ENCODE results near the gene YEATS2. TPM values are rescaled to one million over a fixed set of nuclear protein-coding genes. Genes with fewer than 3 reads are reported as not detected.

The YEATS2 gene
- total and polyA plus RNA-seq, 2 of the 4 experiments (the other 2 are of a cell fraction): 30.1 to 43.0 TPM

GRCh38 chr3:183775781-183776180, 78.2 kb downstream of the YEATS2 start:
- Histone ChIP-seq H3K4me1 (ENCODE audit: control insufficient read depth, insufficient read depth, low read length) (peaks cover 12% of the 10 kb centered on the region; the same call in 1 of the 2 replicates), H3K4ac (ENCODE audit: low read depth, low read length) (peak overlapping the region; percentile 86), H2AFZ (replicated peaks; ENCODE audit: low read length, poor library complexity) (no peak overlapping the region), H3K27me3 (ENCODE audit: control insufficient read depth, insufficient read depth, low read length) (no peaks in the 10 kb centered on the region), H2BK15ac (ENCODE audit: low read depth, low read length) (0 out of 3 replicates have a peak overlapping the region, but pooled peaks have one; percentile 17), H2AK5ac (ENCODE audit: low read depth, low read length) (peak overlapping the region; percentile 58; the same call in 1 of the 2 replicates), H3K23ac (ENCODE audit: low read depth, low read length) (peak overlapping the region; percentile 61), H3K9ac (ENCODE audit: low read depth, low read length) (no peak overlapping the region), H4K5ac (ENCODE audit: low read depth, low read length) (no peak overlapping the region), H3K36me3 (ENCODE audit: control insufficient read depth, insufficient read depth, low read length) (peaks cover 53% of the 10 kb centered on the region), H3K27ac (ENCODE audit: insufficient read depth, low read length) (peak overlapping the region; percentile 32; the same call in 1 of the 2 replicates), H3K4me3 (ENCODE audit: insufficient read depth, low read depth, low read length) (no peak overlapping the region), H3K79me1 (ENCODE audit: low read depth in 1 of 2, low read length in 2 of 2) (peaks cover 7 to 19% of the 10 kb centered on the region in 2 experiments), H3K14ac (replicated peaks; ENCODE audit: low read depth, low read length) (no peak overlapping the region), H2AK9ac (replicated peaks; ENCODE audit: low read depth, low read length, poor library complexity) (no peak overlapping the region), H3K9me3 (ENCODE audit: control insufficient read depth, insufficient read depth, low read length) (no peaks in the 10 kb centered on the region), H4K20me1 (ENCODE audit: insufficient read depth, low read length) (no peaks in the 10 kb centered on the region; the same call in 1 of the 2 replicates), H2BK20ac (ENCODE audit: low read depth, low read length) (no peak overlapping the region; the same call in 1 of the 2 replicates), H4K91ac (ENCODE audit: insufficient read depth, low read depth, low read length) (no peak overlapping the region; the same call in 1 of the 2 replicates), H3K4me2 (ENCODE audit: low read depth, low read length) (no peak overlapping the region), H3K56ac (ENCODE audit: extremely low read depth, insufficient read depth, low read length) (no peak overlapping the region), H2BK120ac (ENCODE audit: low read depth, low read length) (peak overlapping the region; percentile 77), H3K9me1 (ENCODE audit: insufficient read depth, low read length) (peaks cover 5% of the 10 kb centered on the region; the same call in 1 of the 2 replicates), H4K8ac (ENCODE audit: low read depth in 2 of 2, low read length in 2 of 2) (peak overlapping the region in 1 of 2 experiments; percentile 69; a peak in 2 of 4 replicates), H2BK5ac (ENCODE audit: low read depth, low read length, poor library complexity, severe bottlenecking) (peak overlapping the region; percentile 58), H3K18ac (ENCODE audit: low read depth, low read length) (no peak overlapping the region)
- DNase-seq: no peak
- ATAC-seq (ENCODE audit: low read depth): no peak
- ChIA-PET CTCF (no interaction called here), POLR2A (ENCODE audit: unreplicated experiment) (no interaction called here)
- BruUV-seq (replicated peaks): no TSS peak
- WGBS, 2 experiments (ENCODE audit: extremely low coverage in 2 of 2, insufficient read length in 1 of 2): no CpG with 5 or more reads among the region's 5 CpGs
- dilution Hi-C loops (cut with HindIII; ENCODE audit: low sequenced_read_pairs, unreplicated experiment): no loop called here
- in situ Hi-C loops (cut with MboI; ENCODE audit: low sequenced_read_pairs): no loop called here
- intact Hi-C loops (cut with micrococcal nuclease): loop anchor here (10.0 kb wide), 1 partner anchor 51 kb away; no protein-coding TSS in a partner anchor
- TF ChIP-seq RFX5 (IDR thresholded peaks at IDR 0.05; ENCODE audit: low read depth, low read length) (no peak), RCOR1 (IDR thresholded peaks at IDR 0.05; ENCODE audit: insufficient replicate concordance, low read length) (no peak), NFE2L2 (IDR thresholded peaks at IDR 0.05; ENCODE audit: low read depth, low read length) (no peak), MXI1 (IDR thresholded peaks at IDR 0.05; ENCODE audit: borderline replicate concordance, low read depth, low read length) (no peak), CTCF (conservative IDR thresholded peaks at IDR 0.05; ENCODE audit: low read depth, low read length) (no peak), USF2 (IDR thresholded peaks at IDR 0.05; ENCODE audit: low read depth, low read length) (no peak), RAD21 (IDR thresholded peaks at IDR 0.05; ENCODE audit: low read length) (no peak), CHD1 (IDR thresholded peaks at IDR 0.05; ENCODE audit: low read depth, low read length) (no peak), SMC3 (IDR thresholded peaks at IDR 0.05; ENCODE audit: low read depth, low read length) (no peak), FOS (IDR thresholded peaks at IDR 0.05; ENCODE audit: low read depth, low read length) (no peak), MAFK (IDR thresholded peaks at IDR 0.05; ENCODE audit: low read depth, low read length) (no peak), MAZ (IDR thresholded peaks at IDR 0.05; ENCODE audit: borderline replicate concordance, low read depth, low read length) (no peak), ELK1 (IDR thresholded peaks at IDR 0.05; ENCODE audit: borderline replicate concordance, low read depth, low read length) (no peak), BHLHE40 (IDR thresholded peaks at IDR 0.05; ENCODE audit: low read depth, low read length) (no peak), POLR2A (IDR thresholded peaks at IDR 0.05; ENCODE audit: low read depth, low read length) (no peak), CEBPB (IDR thresholded peaks at IDR 0.05; ENCODE audit: low read depth, low read length) (no peak)

Data from IMR-90 (cell line).